Progenitor cell of endocrine pancreas (in vitro differentiated cells): Measurements from ENCODE around the gene ARHGAP9. TPM values are rescaled to one million over a fixed set of nuclear protein-coding genes. Genes with fewer than 3 reads are reported as not detected.
"Not testable (repeated sequence)": the region's sequence is repeated elsewhere in the genome, so short reads cannot be mapped to it uniquely, and the experiment has no call there.

ENCODE experiments used
- DNase-seq: peaks from one replicate; pipeline ENCODE4 v3.0.0; 2021; ENCODE audit warnings: low spot score; ENCODE audit not compliant: unreplicated experiment
- H3K27ac Mint-ChIP-seq: 2 replicates; pipeline ENCODE4 v1.8.0; 2021; ENCODE audit warnings: mild to moderate bottlenecking, moderate library complexity, mixed read lengths
- H3K27me3 Mint-ChIP-seq: 2 replicates; pipeline ENCODE4 v1.8.0; 2021; ENCODE audit warnings: mixed read lengths
- H3K36me3 Mint-ChIP-seq: 2 replicates; pipeline ENCODE4 v1.8.0; 2022; ENCODE audit warnings: mixed read lengths; ENCODE audit not compliant: insufficient read depth
- H3K4me1 Mint-ChIP-seq: 2 replicates; pipeline ENCODE4 v1.8.0; 2021; ENCODE audit warnings: low read depth, mixed read lengths
- H3K4me3 Mint-ChIP-seq: 2 replicates; pipeline ENCODE4 v1.8.0; 2021; ENCODE audit warnings: low read depth, mild to moderate bottlenecking, moderate library complexity, mixed read lengths
- H3K9me3 Mint-ChIP-seq: 2 replicates; pipeline ENCODE4 v1.8.0; 2021; ENCODE audit warnings: low read depth, mixed read lengths
- CTCF ChIP-seq: fragments of 200-600 bp; sonication (generic); IDR thresholded peaks from one replicate; pipeline ENCODE4 v1.5.0; 2021; ENCODE audit warnings: antibody characterized with exemption, mild to moderate bottlenecking; ENCODE audit not compliant: unreplicated experiment
- total RNA-seq: library from RNA; stranded (reverse); gene quantifications from 2 replicates; pipeline ENCODE4 v1.2.1, GENCODE V29; 2021

The ARHGAP9 gene
- total RNA-seq, 1 donor from 2014 or later = 2.8 TPM

- no peak overlapping the region for H3K4me3 Mint-ChIP-seq
- no peaks in the 10 kb centered on the region for H3K27me3 Mint-ChIP-seq
- H3K36me3 Mint-ChIP-seq = peaks cover 50% of the 10 kb centered on the region
- no peak for TF ChIP-seq CTCF
- no peak for DNase-seq
- H3K27ac Mint-ChIP-seq = peak overlapping the region; percentile 64
- no peaks in the 10 kb centered on the region for H3K9me3 Mint-ChIP-seq
- no peaks in the 10 kb centered on the region for H3K4me1 Mint-ChIP-seq
Observed at GRCh38 chr12:57498571-57498970, 18.9 kb upstream of the ARHGAP9 start.

- H3K9me3 Mint-ChIP-seq = no peaks in the 10 kb centered on the region
- H3K4me3 Mint-ChIP-seq = no peak overlapping the region
- H3K4me1 Mint-ChIP-seq = no peaks in the 10 kb centered on the region
- H3K27ac Mint-ChIP-seq = no peak overlapping the region
- peaks cover 49% of the 10 kb centered on the region for H3K36me3 Mint-ChIP-seq
- no peaks in the 10 kb centered on the region for H3K27me3 Mint-ChIP-seq
- DNase-seq = no peak
- TF ChIP-seq CTCF = no peak
Observed at GRCh38 chr12:57498132-57498502, 18.5 kb upstream of the ARHGAP9 start.

- peaks cover 51% of the 10 kb centered on the region for H3K36me3 Mint-ChIP-seq
Observed at GRCh38 chr12:57497223-57498131, 17.8 kb upstream of the ARHGAP9 start.

GRCh38 chr12:57496822-57497221 lies 17.2 kb upstream of the ARHGAP9 start:
- Mint-ChIP-seq H3K9me3 (peaks cover 2% of the 10 kb centered on the region), H3K27ac (no peak overlapping the region), H3K4me1 (no peaks in the 10 kb centered on the region), H3K36me3 (peaks cover 48% of the 10 kb centered on the region), H3K27me3 (no peaks in the 10 kb centered on the region), H3K4me3 (no peak overlapping the region)
- DNase-seq = no peak
- TF ChIP-seq CTCF = no peak

More at GRCh38 chr12:57497223-57498131, 17.8 kb upstream of the ARHGAP9 start:
- H3K27me3 Mint-ChIP-seq = no peaks in the 10 kb centered on the region
- H3K27ac Mint-ChIP-seq = peak overlapping the region; percentile 49
- no peak overlapping the region for H3K4me3 Mint-ChIP-seq
- no peaks in the 10 kb centered on the region for H3K4me1 Mint-ChIP-seq
- no peak for TF ChIP-seq CTCF
- no peak for DNase-seq
- peaks cover 2% of the 10 kb centered on the region for H3K9me3 Mint-ChIP-seq

- H3K27me3 Mint-ChIP-seq, H3K27ac Mint-ChIP-seq, H3K4me3 Mint-ChIP-seq, H3K9me3 Mint-ChIP-seq, DNase-seq, H3K4me1 Mint-ChIP-seq: not testable (repeated sequence)
- peaks cover 44% of the 10 kb centered on the region for H3K36me3 Mint-ChIP-seq
Observed at GRCh38 chr12:57495051-57495701, 15.5 kb upstream of the ARHGAP9 start.
